GM19455 (cell line): ENCODE data around the gene LIN7A.
"Not testable (repeated sequence)": the region's sequence is repeated elsewhere in the genome, so short reads cannot be mapped to it uniquely, and the experiment has no call there.

ENCODE experiments used
- ATAC-seq: cut with Tn5 transposase; IDR thresholded peaks from one replicate; pipeline ENCODE4 v1.9.1; 2021; ENCODE audit not compliant: unreplicated experiment

LIN7A gene

GRCh38 chr12:80924437-80924836, 13.3 kb downstream of the LIN7A start:
- no peak for ATAC-seq

GRCh38 chr12:80920006-80920405, 17.7 kb downstream of the LIN7A start:
- no peak for ATAC-seq

DNA sequence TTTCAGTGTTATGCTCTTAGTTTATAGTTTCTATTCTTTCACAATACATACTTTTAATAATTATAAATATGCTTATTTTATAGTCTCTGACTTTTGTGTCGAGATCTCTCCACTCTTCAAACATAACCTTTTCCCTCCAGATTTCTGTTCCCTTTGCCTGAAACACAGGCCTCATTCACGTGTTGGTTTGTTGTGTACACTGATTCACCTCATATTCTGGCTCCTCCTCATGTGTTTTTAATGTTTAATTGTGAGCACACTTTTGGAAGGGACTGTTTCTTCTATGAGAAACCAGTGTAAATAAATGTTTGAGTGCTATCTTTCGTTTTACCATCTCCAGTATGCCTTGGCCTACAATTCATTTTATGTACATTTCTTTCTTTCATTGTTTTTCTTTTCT, 20.1 kb downstream of the LIN7A start:
- no peak for ATAC-seq

DNA sequence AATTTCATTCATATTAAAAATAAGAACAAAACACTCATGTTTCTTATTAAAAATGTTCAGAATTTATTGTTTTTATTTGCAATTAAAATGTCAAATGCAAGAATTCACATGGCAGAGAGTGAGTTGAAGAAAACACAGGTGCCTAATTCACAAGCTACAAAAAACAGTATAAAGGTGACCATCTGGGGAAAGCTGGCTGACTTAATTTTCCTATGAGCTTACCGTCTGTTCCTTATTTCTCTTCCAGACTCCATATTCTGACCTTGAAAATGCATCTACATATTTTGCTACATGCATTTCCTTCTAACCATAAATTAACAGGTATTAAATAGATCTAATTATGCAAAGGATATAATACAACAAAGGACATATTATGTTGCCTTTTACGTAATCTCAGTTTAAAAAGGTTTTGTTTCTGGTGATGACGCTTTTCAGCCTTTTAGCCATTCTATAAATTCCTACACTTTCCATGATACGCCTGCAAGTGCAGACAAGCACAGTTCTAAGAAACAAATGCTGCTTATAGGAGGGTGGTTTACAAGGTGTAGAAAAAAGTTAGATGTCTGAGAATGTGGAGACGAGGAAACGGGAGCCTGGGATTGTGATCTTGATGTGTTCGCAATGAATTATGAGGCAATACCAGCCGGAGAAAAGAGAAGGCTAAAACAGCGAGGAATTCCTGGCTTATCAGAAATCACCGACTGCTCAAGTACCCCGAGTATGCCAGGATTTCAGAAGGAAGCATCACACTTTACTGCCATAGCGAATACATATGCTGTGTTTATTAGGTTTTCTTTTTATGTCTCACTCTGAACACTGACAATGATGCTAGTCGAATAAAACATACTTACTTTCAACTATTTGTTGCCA, 24.6 kb downstream of the LIN7A start:
- no peak for ATAC-seq

DNA sequence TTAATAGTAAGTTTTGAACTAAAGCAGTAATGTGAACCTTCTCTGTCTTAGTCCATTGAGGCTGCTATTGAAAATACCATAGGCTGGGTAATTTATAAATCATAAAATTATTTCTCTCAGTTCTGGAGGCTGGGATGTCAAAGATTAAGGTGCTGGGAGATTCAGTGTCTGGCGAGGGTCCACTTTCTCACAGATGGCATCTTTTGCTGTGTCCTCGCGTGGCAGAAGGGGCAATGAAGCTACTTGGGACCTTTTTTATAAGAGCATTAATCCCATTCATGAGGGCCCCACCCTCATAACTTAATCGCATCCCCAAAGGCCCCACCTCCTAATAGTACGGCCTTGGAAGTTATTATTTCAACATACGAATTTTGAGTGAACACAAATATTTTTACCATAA, 28.4 kb downstream of the LIN7A start:
- no peak for ATAC-seq

DNA sequence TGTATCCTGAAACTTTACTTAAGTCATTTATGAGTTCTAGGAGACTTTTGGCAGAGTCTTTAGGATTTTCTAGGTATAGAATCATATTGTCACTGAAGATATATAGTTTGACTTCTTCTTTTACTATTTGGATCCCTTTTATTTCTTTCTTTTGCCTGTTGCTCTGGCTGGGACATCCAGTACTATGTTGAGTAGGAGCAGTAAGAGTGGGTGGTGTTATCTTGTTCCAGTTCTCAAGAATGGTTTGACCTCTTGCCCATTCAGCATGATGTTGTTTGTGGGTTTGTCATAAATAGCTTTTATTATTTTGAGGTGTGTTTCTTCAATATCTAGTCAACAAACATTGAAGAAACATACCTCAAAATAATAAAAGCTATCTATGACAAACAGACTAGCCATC, 35.0 kb downstream of the LIN7A start:
- ATAC-seq = no peak

DNA sequence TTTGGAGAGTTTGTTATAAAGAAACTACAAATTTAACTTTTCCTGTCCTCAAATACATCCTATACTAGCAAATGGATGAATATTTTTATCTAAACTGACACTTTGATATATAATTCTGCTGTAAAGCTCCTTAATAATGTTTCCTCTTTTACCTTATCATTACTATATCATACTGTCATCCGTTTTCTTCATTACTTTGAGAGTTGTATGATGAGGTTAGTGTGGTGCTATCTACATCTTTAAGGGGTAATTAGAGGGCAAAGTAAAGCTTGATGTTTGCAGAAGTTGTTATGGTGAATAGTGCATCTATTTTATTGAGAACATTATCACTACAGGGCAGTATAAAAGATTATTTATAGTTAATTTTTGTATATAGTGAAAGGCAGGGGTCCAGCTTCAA, 36.1 kb downstream of the LIN7A start:
- ATAC-seq = no peak

- ATAC-seq = no peak
These were observed 42.5 kb downstream of the LIN7A start for GRCh38 chr12:80895240-80895639.

DNA sequence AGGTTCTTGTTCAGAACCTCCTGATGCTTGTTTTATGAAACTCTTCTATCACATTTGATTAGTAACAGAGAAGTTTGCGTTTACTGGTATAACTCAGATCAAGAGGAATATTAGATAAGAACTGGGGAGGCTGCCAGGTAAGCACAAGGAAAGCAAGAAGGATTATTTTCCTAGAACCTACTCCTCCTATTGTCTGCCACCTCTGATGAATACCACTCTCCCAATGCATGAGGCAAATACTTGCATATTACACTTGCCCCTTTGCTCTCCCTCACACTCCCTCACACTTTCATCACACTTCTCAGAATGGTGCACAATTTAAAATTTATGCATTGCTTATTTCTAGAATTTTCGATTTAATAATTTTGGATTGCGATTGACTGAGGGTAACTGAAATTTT, 43.6 kb downstream of the LIN7A start:
- no peak for ATAC-seq

GRCh38 chr12:80892597-80893445, 44.9 kb downstream of the LIN7A start:
- no peak for ATAC-seq

GRCh38 chr12:80884651-80885050, 53.1 kb downstream of the LIN7A start:
- ATAC-seq = no peak

DNA sequence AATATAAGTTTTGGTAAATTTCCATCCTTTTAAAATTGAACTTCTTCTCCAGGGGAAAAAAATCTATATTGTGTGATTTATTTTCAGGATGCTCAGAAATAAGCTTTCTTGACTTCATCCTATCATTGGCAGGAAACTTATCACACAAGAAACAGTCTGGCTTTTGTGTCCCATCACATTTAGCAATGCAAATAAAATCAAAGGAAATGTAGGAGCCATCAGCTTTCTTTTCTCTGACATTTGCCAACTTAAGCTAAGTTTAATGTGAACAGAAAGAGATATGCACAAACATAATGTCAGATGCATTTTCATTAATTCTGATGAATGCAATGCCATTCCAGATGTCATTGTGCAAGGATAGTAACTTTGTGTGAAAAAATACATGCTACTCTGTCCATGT, 56.6 kb downstream of the LIN7A start:
- no peak for ATAC-seq

- not testable (repeated sequence) for ATAC-seq
These were observed 59.3 kb downstream of the LIN7A start for GRCh38 chr12:80878452-80878851.

DNA sequence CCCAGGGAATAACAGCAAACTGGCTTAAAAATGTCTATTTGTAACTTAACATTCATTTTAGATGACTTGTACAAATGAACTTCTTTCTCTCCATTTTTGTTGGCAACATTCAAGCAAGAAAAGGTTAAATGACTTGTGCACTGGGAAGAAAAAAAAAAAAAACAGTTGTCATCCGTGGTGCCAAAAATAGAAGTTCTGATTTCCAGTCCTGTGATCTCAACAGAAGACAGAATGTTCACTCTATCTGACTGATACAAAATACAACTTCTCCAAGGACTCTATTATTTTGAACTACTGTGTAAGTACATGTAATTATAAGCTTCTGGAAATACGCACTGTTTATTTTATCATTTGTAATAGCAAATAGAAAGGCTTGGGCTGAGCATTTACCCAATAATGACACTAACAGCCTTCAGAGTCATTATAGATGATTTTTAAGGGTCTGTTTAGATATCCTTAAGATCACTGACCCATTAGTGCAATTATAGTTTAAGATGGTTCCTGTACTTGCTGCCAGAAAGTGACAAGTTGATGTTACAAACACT, 59.9 kb downstream of the LIN7A start:
- ATAC-seq = no peak

DNA sequence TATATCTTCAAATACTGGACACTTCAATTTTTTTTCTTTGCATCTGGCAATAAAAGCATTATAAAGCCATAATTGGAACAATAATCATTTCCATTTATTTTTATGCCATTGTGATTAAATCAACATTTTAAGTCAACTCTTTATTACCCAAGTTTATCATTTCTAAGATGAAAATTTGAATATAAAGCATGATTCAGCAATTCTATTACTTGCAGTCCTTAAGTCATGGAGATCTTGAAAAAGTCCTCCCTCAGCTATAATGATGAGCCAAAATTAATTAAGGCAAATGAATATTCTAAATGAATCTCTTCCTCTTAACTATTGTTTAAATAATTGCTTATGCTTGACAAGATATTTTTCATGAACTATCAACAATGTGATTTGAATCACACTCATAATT, 65.7 kb downstream of the LIN7A start:
- no peak for ATAC-seq

DNA sequence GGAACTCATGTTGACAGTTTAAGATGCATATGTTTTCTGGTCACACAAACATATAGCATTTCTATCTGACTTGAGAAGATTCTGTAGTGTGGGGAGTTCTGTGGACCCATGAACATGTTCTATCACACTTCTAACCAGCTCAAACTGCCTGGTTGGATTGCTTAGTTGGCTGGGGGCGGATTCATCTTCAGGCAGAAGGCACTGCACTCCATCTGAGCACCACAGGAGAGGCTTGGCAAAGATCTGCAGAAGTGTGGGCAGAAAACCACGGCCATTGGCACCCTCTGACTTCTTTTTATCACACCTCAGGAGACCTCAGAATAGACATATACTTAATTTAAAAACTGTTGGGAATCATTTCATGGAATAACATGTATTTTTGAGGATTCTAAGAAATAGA, 68.5 kb downstream of the LIN7A start:
- no peak for ATAC-seq

DNA sequence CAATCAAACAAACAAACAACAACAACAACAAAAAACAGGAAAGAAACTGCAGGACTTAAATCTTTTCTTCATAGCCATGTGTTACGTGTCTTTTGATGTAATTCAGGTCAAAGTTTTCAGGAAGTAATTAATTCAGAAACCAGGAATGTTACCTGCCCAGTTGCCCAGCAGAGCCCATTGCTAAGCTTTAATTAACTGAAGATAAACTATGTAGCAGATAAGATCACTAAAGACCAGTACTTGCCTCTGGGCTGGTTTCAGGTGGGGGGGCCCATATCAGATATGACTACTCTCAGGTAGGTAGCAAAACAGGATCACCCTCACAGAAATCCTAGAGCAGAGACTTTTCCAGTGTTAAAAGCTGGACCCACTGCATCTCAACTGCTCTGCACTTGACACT, 69.2 kb downstream of the LIN7A start:
- ATAC-seq = no peak

DNA sequence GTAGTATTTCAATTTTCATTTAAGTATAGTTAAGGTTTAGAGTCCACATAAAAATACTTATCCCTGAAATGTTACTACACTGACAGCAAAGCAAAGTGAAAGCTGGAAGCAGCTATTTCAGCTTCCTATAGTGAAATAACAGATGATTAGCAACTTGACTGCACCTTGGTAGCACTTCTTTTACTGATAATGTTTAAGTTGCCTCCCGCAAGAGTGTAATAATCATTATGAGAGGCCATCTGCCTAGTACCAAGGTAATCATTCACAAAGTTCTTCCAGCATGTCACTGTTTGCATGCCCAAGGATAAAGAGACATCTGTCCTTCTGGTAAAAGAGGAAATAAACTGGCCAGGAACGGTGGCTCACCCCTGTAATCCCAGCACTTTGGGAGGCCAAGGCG, 69.8 kb downstream of the LIN7A start:
- ATAC-seq = no peak

- no peak for ATAC-seq
These were observed 73.5 kb downstream of the LIN7A start for GRCh38 chr12:80864046-80864735.

DNA sequence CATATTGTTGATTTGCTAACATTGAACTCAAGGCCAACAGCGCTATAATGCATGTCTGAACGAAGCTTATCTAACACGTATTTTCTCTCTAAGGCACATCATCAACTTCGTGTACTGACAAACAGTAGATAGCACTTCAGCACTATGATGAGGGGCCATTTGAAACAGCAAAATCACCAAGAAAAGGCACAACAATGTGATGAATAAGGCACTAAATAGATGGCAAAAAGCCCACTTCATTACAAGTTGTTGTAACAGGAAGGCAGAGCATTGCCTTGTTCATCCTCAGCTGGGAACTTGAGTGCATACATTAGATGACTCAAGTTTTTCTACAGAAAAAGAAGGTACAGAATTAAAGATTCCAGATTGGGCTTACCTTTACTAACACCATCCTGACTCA, 75.2 kb downstream of the LIN7A start:
- ATAC-seq = no peak

GRCh38 chr12:80861641-80862378, 75.9 kb downstream of the LIN7A start:
- ATAC-seq = no peak
